HuH-7.5 (cell line): ENCODE measurements around the gene VIPR2.

ENCODE experiments used
- DNase-seq: peaks from one replicate; pipeline ENCODE4 v3.0.0; 2011; ENCODE audit warnings: low spot score

The VIPR2 gene

DNA sequence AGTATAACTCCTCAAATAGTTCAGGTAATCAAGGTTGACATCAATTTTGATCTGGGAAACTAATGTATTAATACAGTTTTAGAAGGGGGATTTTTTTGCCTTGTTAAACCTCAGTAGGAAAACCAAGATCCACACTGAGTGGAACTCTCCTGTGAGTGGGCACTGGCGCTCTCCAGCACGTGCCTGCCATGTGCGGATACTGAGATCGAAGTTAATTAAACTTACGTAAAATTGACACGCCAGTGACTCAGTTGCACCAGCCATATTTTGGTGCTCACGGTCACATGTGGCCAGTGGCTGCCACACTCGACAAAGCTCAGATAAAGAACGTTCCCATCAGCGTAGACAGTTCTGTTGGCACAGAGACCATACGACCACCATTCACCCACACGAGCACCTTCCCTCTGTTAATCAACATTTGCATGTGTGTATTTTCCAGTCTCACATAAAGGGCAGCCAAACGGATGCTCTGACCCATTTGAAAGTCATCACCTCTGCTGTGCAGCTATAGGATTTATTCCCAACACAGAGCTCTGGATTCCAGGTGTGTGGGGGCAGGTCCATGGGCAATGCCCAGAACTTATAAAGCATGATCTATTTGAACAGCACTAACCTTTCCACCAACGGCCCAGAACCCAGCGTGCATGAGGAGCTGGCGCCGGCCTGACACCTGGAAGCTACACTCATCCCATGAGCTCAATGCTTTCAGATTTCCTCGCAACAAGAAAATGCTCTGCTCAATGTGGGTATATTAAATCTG is 77.7 kb downstream of the VIPR2 start:
- no peak for DNase-seq

GRCh38 chr7:159065852-159066480 is 78.7 kb downstream of the VIPR2 start:
- DNase-seq = no peak

GRCh38 chr7:159064816-159065510 is 79.7 kb downstream of the VIPR2 start:
- no peak for DNase-seq

DNA sequence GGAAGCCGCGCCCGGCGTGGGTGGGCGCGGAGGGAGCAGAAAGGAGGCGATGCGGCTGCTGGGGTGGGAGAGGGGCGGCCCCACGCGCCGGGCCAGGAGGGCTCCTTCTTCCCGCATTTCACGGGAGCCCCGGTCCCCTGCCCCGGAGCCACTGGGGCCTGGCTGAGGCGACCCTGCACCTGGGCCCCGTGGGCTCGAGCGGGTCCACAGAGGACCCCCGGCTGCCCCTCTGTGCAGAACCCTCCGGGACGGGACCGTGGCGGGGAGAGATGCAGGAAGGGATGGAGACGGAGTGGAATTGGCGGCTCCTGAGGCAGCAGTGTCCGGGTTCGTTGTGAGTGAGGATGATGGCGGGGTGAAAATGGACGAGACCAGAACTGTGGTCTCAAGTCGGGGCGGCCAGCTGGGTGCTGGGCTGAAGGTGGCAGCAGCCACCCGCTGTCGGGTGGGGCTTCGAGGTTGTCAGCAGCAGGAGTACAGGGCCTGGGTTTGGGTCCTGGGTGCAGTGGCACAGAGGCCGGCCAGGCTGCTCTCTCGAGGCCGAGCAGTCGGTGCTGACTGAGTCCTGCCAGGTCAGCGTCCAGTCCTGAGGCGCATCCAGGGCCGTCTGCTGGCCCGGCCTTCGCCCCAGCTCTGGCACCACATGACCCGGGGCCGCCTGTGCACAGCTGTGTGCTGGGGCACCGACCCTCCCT is 80.4 kb downstream of the VIPR2 start:
- DNase-seq = no peak

GRCh38 chr7:159063046-159063840 is 81.4 kb downstream of the VIPR2 start:
- DNase-seq = no peak

DNA sequence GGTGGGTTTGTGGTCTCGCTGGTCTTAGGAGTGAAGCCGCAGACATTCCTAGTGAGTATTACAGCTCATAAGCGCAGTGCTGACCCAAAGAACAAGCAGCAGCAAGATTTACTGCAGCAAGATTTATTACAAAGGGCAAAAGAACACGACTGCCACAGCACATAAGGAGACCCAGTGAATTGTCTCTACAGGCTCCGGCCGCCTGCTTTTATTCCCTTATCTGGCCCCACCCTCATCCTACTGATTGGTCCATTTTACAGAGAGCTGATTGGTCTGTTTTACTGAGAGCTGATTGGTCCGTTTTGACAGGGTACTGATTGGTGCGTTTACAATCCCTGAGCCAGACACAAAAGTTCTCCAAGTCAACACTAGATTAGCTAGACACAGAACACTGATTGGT is 82.1 kb downstream of the VIPR2 start:
- DNase-seq = no peak

DNA sequence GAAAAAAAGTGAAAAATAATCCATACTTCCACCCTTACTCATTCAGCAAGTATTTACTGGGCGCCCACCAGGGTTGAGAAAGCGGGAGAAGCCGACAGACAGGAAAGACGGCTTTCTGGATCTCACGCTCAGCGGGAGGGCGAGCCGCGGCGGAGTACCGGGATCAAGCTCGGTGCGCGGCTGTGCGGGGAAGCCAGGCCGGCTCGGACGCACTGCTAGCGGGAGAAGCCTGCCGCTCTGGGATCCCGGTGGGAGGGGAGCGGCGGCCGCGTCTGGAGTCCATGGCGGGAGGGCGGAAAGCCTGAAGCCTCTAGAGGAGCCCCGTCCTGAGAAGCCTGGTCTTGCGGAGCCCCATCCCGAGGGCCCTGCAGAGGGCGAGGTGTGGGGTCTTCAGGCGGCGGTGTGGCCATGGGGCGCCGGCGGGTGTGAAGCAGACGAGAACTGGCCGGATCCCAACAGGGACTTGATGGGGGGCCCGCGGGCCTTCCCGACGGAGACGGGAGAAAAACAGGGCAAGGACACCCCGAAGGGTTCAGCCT is 82.9 kb downstream of the VIPR2 start:
- DNase-seq = no peak

GRCh38 chr7:159061209-159061608 is 83.5 kb downstream of the VIPR2 start:
- no peak for DNase-seq

- DNase-seq = no peak
Measured at GRCh38 chr7:159060440-159060839, 84.2 kb downstream of the VIPR2 start.

GRCh38 chr7:159059629-159060028 is 85.0 kb downstream of the VIPR2 start:
- no peak for DNase-seq

GRCh38 chr7:159057647-159058046 is 87.0 kb downstream of the VIPR2 start:
- DNase-seq = no peak

GRCh38 chr7:159056737-159057136 is 87.9 kb downstream of the VIPR2 start:
- DNase-seq = no peak

DNA sequence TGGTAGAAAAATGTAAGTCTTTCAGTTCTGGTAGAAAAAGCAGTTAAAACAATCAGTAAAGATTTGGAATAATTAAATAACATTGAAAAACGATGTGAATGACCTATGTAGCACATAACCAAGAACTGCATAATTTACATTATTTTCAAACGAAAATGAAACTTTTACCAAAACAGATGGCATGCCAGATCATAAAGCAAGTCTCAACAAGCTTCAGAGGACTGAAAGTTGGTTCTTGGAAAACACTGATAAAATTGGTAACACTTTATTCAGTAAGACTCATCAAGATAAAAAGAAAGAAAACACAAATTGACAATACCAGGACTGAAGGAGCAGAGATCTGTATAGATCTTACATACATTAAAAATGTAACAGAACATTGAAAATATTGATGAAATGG is 92.8 kb downstream of the VIPR2 start:
- no peak for DNase-seq

DNA sequence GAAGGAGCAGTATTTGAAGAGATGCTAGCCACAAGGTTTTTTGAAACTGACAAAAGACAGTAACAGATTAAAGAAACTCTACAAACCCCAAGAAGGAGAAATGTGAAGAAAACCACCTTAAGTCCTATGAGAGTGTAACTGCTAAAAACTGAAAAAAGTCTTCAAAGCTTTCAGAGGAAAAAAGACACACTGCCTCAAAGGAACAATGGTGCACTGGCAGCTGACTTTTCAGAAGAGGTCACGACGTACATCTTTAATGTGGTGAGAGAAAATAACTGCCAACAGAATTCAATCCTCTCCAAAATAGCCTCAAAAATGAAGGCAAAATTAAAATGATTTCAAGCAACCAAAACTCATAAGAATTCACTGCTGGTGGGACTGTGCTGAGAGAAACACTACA is 94.0 kb downstream of the VIPR2 start:
- no peak for DNase-seq

DNA sequence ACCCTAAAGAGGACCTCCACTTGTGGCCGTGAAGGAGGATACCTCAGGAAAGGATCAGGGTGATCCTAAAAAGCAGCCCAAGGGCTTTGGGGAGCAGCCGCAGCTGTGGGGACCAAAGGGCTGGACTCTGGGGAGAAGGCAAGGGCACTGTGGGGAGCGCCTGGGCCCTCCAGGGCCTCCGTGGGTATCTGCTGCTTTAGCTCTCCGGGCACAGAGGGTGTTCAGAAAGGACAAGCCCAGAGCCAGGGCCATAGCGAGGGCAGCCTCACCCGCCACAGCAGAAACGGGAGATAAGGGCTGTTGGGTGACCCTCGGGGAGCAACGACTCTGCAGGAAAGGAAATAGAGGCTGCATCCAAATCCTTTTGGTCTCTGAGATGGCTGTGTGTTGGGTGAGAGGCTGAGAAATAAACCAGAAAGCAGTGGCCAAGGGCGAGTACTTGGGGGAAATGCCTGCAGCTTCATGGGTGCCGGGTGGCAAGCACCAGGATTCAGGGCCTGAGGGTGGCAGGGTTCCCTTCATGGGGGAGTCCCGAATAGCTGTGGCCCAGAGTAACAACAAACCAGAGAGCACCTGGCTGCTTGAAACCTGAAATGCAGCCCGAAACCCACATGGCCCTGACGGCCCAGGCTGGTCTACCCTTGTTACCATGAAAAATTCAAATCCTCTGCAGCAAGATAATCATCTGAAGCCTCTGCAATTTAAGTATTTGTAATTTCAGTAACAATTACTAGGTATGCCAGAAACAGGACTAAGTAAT is 95.2 kb downstream of the VIPR2 start:
- no peak for DNase-seq

DNA sequence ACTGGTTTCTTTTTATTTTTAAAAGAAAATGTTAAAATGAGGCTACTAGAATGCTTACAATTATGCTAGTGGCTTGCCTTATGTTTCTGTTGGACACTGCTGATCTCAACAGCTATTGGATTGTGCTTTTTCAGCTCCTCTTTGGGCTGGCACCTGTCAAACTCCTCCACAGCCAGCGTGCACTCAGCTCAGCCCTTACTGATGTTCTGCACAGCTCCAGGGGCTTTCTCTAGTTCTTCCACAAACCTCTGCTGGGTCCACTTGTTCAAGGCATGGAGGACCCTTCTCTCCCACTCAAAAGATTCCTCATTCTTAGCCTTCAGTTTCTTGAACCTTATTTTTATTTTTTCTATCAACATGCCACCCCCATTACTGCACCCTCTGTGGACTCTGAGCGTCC is 96.0 kb downstream of the VIPR2 start:
- no peak for DNase-seq

GRCh38 chr7:159047536-159047935 is 97.1 kb downstream of the VIPR2 start:
- no peak for DNase-seq

DNA sequence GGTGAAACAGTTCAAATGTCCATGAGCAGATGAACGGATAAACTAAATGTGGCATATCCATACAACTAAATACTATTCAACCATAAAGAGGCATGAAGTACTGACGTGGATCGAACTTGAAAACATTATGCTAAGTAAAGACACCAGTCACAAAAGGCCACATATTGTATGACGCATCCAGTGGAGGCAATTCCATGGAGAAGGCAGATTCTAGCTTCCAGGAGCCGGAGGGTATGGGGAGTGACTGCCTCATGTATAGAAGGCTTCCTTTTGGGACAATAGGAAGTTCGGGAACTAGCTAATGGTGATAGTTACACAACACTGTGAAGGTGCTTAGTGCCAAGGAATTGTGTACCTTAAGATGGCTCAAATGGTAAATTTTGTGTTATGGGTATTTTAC is 98.4 kb downstream of the VIPR2 start:
- no peak for DNase-seq

GRCh38 chr7:159045839-159046238 is 98.8 kb downstream of the VIPR2 start:
- DNase-seq = no peak

DNA sequence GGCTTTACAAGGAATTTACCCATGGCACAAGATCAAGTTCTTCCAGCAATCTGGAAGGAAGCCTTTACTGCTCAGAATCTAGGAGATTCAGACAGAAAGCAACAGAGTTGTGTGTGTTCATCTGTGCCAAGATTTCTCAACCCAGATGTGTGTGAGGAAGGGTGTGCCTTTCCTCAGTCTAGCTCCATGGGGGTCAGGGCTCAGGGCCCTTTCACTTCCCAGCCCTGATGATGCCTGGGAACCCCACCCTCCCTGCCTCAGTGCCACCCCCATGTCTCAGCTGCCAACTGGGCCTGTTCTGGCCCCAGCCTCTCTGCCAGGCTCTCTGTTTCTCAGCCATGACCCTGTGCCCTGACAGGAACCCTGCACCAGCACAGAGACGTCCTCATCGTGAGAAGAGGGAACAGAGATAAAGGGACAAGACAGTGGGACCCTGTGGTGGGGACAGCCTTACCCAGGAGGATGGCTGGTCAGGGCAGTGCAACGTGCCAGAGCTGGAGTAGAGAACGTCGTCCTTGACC is 102.0 kb downstream of the VIPR2 start:
- DNase-seq = no peak

DNA sequence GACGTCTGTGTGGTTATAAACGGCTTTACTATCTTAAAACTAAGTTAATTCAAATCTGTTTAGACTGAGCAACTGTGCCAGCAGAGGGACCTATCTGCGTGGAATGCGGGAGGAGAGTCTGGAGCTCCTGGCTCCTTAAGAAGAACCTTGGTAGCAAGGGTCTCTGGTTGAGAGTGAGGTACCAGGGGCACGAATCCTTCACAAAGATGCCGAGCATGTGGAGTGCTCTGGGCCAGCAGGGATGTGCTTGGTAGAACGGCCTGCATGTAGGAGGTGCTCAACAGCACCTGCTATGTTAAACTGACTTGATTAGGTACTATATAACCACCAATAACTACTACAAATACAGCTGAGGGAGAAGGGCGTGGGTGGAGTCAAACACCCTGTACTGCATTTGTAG is 102.6 kb downstream of the VIPR2 start:
- no peak for DNase-seq
